Measurements from ENCODE around the gene C1QL1.
"Not testable (repeated sequence)": the region's sequence is repeated elsewhere in the genome, so short reads cannot be mapped to it uniquely, and the experiment has no call there.

Gene C1QL1

GRCh38 chr17:44961921-44962350 lies 6.2 kb downstream of the C1QL1 start:
- H3K27me3 ChIP-seq (replicated peaks; ENCODE audit: control insufficient read depth, insufficient read depth, low read length, poor library complexity, severe bottlenecking): peaks cover 34% of the 10 kb centered on the region
- H3K36me3 ChIP-seq (ENCODE audit: control insufficient read depth, insufficient read depth, low read length): no peaks in the 10 kb centered on the region
- peaks cover 12% of the 10 kb centered on the region for H3K4me1 ChIP-seq (ENCODE audit: control insufficient read depth, insufficient read depth, low read length, poor library complexity, severe bottlenecking)
- DNase-seq: no peak
- no peak overlapping the region for H3K4me3 ChIP-seq (ENCODE audit: insufficient read depth, low read depth, low read length, poor library complexity, severe bottlenecking)
- no peak overlapping the region for H3K27ac ChIP-seq (ENCODE audit: insufficient read depth, low read length, poor library complexity, severe bottlenecking)
- H3K9me3 ChIP-seq (ENCODE audit: control insufficient read depth, low read length): no peaks in the 10 kb centered on the region

- Histone ChIP-seq H3K9me3 (ENCODE audit: control insufficient read depth, low read length) (no peaks in the 10 kb centered on the region), H3K27me3 (replicated peaks; ENCODE audit: control insufficient read depth, insufficient read depth, low read length, poor library complexity, severe bottlenecking) (peaks cover 22% of the 10 kb centered on the region), H3K36me3 (ENCODE audit: control insufficient read depth, insufficient read depth, low read length) (no peaks in the 10 kb centered on the region), H3K4me3 (ENCODE audit: insufficient read depth, low read depth, low read length, poor library complexity, severe bottlenecking) (no peak overlapping the region), H3K4me1 (ENCODE audit: control insufficient read depth, insufficient read depth, low read length, poor library complexity, severe bottlenecking) (peaks cover 9% of the 10 kb centered on the region), H3K27ac (ENCODE audit: insufficient read depth, low read length, poor library complexity, severe bottlenecking) (no peak overlapping the region)
- no peak for DNase-seq
Measured at GRCh38 chr17:44960691-44961090, 7.4 kb downstream of the C1QL1 start.

GRCh38 chr17:44959821-44960531 lies 8.1 kb downstream of the C1QL1 start:
- Histone ChIP-seq H3K9me3 (ENCODE audit: control insufficient read depth, low read length) (no peaks in the 10 kb centered on the region), H3K36me3 (ENCODE audit: control insufficient read depth, insufficient read depth, low read length) (no peaks in the 10 kb centered on the region), H3K4me1 (ENCODE audit: control insufficient read depth, insufficient read depth, low read length, poor library complexity, severe bottlenecking) (peaks cover 9% of the 10 kb centered on the region), H3K4me3 (ENCODE audit: insufficient read depth, low read depth, low read length, poor library complexity, severe bottlenecking) (peak overlapping the region; percentile 22), H3K27ac (ENCODE audit: insufficient read depth, low read length, poor library complexity, severe bottlenecking) (no peak overlapping the region), H3K27me3 (replicated peaks; ENCODE audit: control insufficient read depth, insufficient read depth, low read length, poor library complexity, severe bottlenecking) (peaks cover 18% of the 10 kb centered on the region)
- DNase-seq: no peak

DNA sequence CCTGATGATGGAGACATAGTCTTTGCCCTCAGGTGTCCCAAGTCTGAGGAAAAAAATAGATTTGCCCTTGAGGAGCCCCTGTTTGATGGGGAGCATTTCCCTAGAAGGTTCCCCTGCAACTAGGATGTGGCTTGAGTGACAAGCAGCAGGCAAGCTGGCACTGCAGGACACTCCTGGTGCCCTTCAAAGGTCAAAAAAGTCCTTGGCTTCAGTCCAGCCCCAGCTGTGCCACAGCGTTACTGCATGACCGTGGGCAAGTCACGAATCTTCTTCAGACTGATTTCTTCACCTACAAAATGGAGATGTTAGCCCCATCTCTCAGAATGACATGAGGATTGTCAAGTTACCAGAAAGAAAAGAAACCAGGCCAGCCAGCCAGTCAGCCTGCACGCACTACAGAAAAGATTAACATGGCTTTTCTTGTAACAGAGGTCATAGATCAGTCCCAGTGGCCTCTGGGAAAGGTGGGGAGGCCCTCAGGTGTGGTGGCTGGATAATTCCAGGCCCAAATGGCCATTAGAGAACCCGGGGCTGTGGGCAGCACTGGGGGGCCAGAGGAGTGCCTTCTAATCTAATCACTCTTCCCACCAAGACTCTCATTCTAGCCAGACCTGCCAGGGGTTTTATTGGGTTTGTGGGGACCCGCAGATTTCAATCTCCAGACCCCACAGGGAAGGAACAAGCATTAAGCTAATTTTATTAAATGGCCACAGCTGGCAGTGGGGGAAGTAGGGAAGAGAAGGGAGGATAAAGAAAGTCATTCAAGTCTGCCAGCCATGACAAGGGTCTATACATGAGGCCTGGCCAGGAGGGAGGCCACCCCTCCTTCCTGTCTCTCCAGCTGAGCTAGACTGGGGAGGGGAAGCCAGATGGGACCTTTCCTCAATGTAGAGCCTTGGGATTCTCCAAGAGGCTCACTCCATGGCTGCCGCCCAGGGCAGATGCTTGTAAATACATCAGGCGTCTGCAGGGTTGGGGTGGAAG lies 10.8 kb downstream of the C1QL1 start:
- Histone ChIP-seq H3K27me3 (replicated peaks; ENCODE audit: control insufficient read depth, insufficient read depth, low read length, poor library complexity, severe bottlenecking) (peaks cover 18% of the 10 kb centered on the region), H3K4me1 (ENCODE audit: control insufficient read depth, insufficient read depth, low read length, poor library complexity, severe bottlenecking) (peaks cover 9% of the 10 kb centered on the region), H3K4me3 (ENCODE audit: insufficient read depth, low read depth, low read length, poor library complexity, severe bottlenecking) (no peak overlapping the region), H3K9me3 (ENCODE audit: control insufficient read depth, low read length) (no peaks in the 10 kb centered on the region), H3K27ac (ENCODE audit: insufficient read depth, low read length, poor library complexity, severe bottlenecking) (no peak overlapping the region), H3K36me3 (ENCODE audit: control insufficient read depth, insufficient read depth, low read length) (no peaks in the 10 kb centered on the region)
- no peak for DNase-seq

DNA sequence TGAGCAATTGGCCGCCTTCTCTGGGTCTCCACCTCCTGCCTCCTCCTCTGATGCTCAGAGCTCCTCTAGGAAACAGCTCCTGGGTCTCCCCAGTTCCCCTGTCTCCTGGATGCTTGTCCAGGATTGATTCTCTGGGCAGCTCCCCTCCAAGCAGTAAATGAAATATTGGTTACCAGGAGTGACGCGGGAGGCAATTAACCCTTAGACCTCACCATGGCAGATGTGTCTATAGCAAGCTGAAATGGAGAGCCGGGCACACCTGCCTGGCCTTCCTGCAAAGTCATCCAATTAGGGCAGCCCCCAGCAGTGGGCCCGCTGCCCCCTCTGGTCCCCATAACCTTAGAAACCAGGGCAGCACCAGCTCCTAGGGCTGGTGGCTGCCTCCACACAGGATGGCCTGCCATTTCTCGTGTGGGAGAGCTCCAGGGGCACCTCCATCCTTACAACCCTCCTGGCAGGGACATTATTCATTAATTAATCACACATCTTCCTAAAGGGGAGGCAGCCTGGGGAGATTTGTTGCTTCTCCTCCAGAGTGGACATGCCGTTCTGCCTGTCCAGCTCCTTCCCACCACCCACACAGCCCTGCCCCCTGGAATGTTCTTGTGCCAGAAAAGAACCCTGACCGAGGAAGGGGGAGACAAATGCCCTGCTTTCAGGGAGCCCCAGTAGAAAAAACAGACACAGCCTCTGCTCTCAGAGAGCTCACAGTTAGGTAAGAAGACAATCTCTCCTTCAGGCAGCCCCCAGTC lies 12.3 kb downstream of the C1QL1 start:
- H3K9me3 ChIP-seq (ENCODE audit: control insufficient read depth, low read length): no peaks in the 10 kb centered on the region
- no peak overlapping the region for H3K4me3 ChIP-seq (ENCODE audit: insufficient read depth, low read depth, low read length, poor library complexity, severe bottlenecking)
- H3K4me1 ChIP-seq (ENCODE audit: control insufficient read depth, insufficient read depth, low read length, poor library complexity, severe bottlenecking): peaks cover 9% of the 10 kb centered on the region
- H3K36me3 ChIP-seq (ENCODE audit: control insufficient read depth, insufficient read depth, low read length): no peaks in the 10 kb centered on the region
- DNase-seq: no peak
- no peak overlapping the region for H3K27ac ChIP-seq (ENCODE audit: insufficient read depth, low read length, poor library complexity, severe bottlenecking)
- H3K27me3 ChIP-seq (replicated peaks; ENCODE audit: control insufficient read depth, insufficient read depth, low read length, poor library complexity, severe bottlenecking): peaks cover 12% of the 10 kb centered on the region

GRCh38 chr17:44952946-44953475 lies 15.1 kb downstream of the C1QL1 start:
- no peak overlapping the region for H3K27ac ChIP-seq (ENCODE audit: insufficient read depth, low read length, poor library complexity, severe bottlenecking)
- no peaks in the 10 kb centered on the region for H3K36me3 ChIP-seq (ENCODE audit: control insufficient read depth, insufficient read depth, low read length)
- H3K4me1 ChIP-seq (ENCODE audit: control insufficient read depth, insufficient read depth, low read length, poor library complexity, severe bottlenecking): no peaks in the 10 kb centered on the region
- no peaks in the 10 kb centered on the region for H3K27me3 ChIP-seq (replicated peaks; ENCODE audit: control insufficient read depth, insufficient read depth, low read length, poor library complexity, severe bottlenecking)
- DNase-seq: no peak
- H3K4me3 ChIP-seq (ENCODE audit: insufficient read depth, low read depth, low read length, poor library complexity, severe bottlenecking): no peak overlapping the region
- no peaks in the 10 kb centered on the region for H3K9me3 ChIP-seq (ENCODE audit: control insufficient read depth, low read length)

GRCh38 chr17:44948315-44948795 lies 19.7 kb downstream of the C1QL1 start:
- Histone ChIP-seq H3K4me3 (ENCODE audit: insufficient read depth, low read depth, low read length, poor library complexity, severe bottlenecking) (peak overlapping the region; percentile 78), H3K36me3 (ENCODE audit: control insufficient read depth, insufficient read depth, low read length) (no peaks in the 10 kb centered on the region), H3K4me1 (ENCODE audit: control insufficient read depth, insufficient read depth, low read length, poor library complexity, severe bottlenecking) (peaks cover 8% of the 10 kb centered on the region), H3K9me3 (ENCODE audit: control insufficient read depth, low read length) (no peaks in the 10 kb centered on the region), H3K27me3 (replicated peaks; ENCODE audit: control insufficient read depth, insufficient read depth, low read length, poor library complexity, severe bottlenecking) (no peaks in the 10 kb centered on the region), H3K27ac (ENCODE audit: insufficient read depth, low read length, poor library complexity, severe bottlenecking) (no peak overlapping the region)
- DNase-seq: no peak

- peaks cover 8% of the 10 kb centered on the region for H3K4me1 ChIP-seq (ENCODE audit: control insufficient read depth, insufficient read depth, low read length, poor library complexity, severe bottlenecking)
- no peaks in the 10 kb centered on the region for H3K27me3 ChIP-seq (replicated peaks; ENCODE audit: control insufficient read depth, insufficient read depth, low read length, poor library complexity, severe bottlenecking)
Measured at GRCh38 chr17:44947461-44948314, 20.4 kb downstream of the C1QL1 start, which contains the start of gene KIF18B. KIF18B (minus strand) TSS chr17:44947773; CDS start chr17:44936344, 11,429 bp downstream.

GRCh38 chr17:44945652-44946051 lies 22.5 kb downstream of the C1QL1 start:
- not testable (repeated sequence) for H3K27ac ChIP-seq (ENCODE audit: insufficient read depth, low read length, poor library complexity, severe bottlenecking); DNase-seq; H3K9me3 ChIP-seq (ENCODE audit: control insufficient read depth, low read length); H3K27me3 ChIP-seq (replicated peaks; ENCODE audit: control insufficient read depth, insufficient read depth, low read length, poor library complexity, severe bottlenecking); H3K4me1 ChIP-seq (ENCODE audit: control insufficient read depth, insufficient read depth, low read length, poor library complexity, severe bottlenecking); H3K36me3 ChIP-seq (ENCODE audit: control insufficient read depth, insufficient read depth, low read length); H3K4me3 ChIP-seq (ENCODE audit: insufficient read depth, low read depth, low read length, poor library complexity, severe bottlenecking)

More at GRCh38 chr17:44947461-44948314, 20.4 kb downstream of the C1QL1 start, which contains the start of gene KIF18B:
- peak; percentile 75 to 82 (median 79) for DNase-seq
- Histone ChIP-seq H3K9me3 (ENCODE audit: control insufficient read depth, low read length) (no peaks in the 10 kb centered on the region), H3K36me3 (ENCODE audit: control insufficient read depth, insufficient read depth, low read length) (no peaks in the 10 kb centered on the region), H3K4me3 (ENCODE audit: insufficient read depth, low read depth, low read length, poor library complexity, severe bottlenecking) (peak within 1 kb of the TSS; percentile 78), H3K27ac (ENCODE audit: insufficient read depth, low read length, poor library complexity, severe bottlenecking) (peak within 1 kb of the TSS; percentile 54)

All from effector memory CD4-positive, alpha-beta T cell (primary cell).